Activated CD4-positive, alpha-beta T cell treated with anti-CD3 and anti-CD28 coated beads, Interleukin-2, amount 10 ng/mL, durations not matched to agents 24 days and 14 days (primary cell): ENCODE data around the gene STX17. TPM values are rescaled to one million over a fixed set of nuclear protein-coding genes. Genes with fewer than 3 reads are reported as not detected.
A peak's percentile ranks its signal among the peaks of the same experiment; 100 is the strongest.

ENCODE experiments used
- DNase-seq: peaks from one replicate; pipeline ENCODE4 v3.0.0; 2022
- H3K27ac Mint-ChIP-seq: one replicate; pipeline ENCODE4 v1.8.0; 2022; ENCODE audit warnings: mild to moderate bottlenecking, mixed read lengths
- H3K27me3 Mint-ChIP-seq: one replicate; pipeline ENCODE4 v1.8.0; 2022; ENCODE audit warnings: mixed read lengths
- H3K36me3 Mint-ChIP-seq: one replicate; pipeline ENCODE4 v1.8.0; 2022; ENCODE audit warnings: low read depth, mild to moderate bottlenecking, mixed read lengths
- H3K4me1 Mint-ChIP-seq: one replicate; pipeline ENCODE4 v1.8.0; 2021; ENCODE audit warnings: mixed read lengths
- H3K4me3 Mint-ChIP-seq: one replicate; pipeline ENCODE4 v1.8.0; 2022; ENCODE audit warnings: mild to moderate bottlenecking, moderate library complexity, mixed read lengths
- H3K9me3 Mint-ChIP-seq: one replicate; pipeline ENCODE4 v1.8.0; 2021; ENCODE audit warnings: mixed read lengths
- intact Hi-C: fragments of 100-400 bp; cut with micrococcal nuclease; formaldehyde crosslinking; loops from one replicate; pipeline ENCODE4 v1.15.1; 2023
- total RNA-seq: library from RNA; stranded (reverse); gene quantifications from 2 replicates; pipeline ENCODE4 v1.2.3, GENCODE V29; 2022

STX17 gene
- total RNA-seq, 1 donor from 2014 or later: 26.5 TPM

DNA sequence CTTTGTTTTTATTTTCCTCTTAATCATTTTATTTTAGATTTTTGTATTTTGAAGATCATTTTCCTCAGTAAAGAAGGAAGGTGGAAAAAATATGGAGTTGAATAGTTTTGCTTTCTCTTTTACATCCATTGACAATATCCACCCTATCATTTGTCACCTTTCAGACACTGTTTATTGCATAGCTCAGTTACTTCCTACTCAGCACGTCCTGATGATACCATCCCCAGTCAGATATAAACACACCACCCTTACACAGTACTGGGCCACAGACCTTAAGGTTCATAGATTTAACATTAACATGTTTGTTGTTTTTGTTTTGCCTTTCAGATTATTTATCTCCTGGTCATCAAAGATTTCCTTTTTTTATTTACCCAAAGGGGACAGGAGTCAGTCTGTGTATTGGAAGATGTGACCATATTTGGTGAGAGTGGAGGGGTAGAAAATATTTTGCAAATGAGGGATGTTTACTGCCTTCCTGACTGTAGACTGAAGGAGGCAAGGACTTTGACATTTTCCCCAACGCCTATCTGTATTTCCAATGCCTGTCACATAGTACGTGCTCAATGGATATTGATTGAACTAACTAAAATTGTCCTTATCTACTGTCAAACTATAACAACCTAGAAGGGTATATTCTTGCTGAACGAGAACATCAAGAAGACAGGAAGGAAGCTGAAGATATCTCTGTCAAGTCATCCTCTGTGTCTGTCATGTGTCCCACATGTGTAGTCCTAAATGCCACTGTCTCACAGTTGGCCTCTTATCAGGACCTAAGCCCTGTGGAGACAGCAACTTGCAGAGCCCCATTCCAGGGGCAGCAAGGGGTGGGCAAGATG, 15.6 kb downstream of the STX17 start:
- Mint-ChIP-seq H3K36me3 (peaks cover 84% of the 10 kb centered on the region), H3K27me3 (no peaks in the 10 kb centered on the region), H3K4me3 (no peak overlapping the region), H3K27ac (peak overlapping the region; percentile 59), H3K9me3 (peaks cover 12% of the 10 kb centered on the region), H3K4me1 (peaks cover 31% of the 10 kb centered on the region)
- no peak for DNase-seq
- intact Hi-C loops: loop anchor here (2.0 kb wide), 1 partner anchor 13 kb away; no protein-coding TSS in a partner anchor

DNA sequence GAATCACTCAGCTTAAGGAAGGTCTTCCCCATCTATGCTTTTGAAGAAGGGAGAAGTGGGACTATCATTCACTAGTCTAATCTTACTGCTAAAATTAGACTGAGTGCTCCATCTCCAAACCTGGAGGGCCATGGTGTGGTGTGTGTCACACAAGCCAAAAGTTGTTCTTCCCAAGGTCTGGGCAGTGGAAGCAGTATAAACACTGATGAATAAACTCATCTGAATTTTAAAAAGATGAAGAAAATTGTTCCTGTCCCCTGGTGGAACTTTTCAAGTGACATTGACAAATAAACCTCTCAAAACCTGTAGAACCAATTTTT, 16.2 kb downstream of the STX17 start:
- Mint-ChIP-seq H3K27ac (no peak overlapping the region), H3K9me3 (peaks cover 12% of the 10 kb centered on the region), H3K4me1 (peaks cover 29% of the 10 kb centered on the region)

DNA sequence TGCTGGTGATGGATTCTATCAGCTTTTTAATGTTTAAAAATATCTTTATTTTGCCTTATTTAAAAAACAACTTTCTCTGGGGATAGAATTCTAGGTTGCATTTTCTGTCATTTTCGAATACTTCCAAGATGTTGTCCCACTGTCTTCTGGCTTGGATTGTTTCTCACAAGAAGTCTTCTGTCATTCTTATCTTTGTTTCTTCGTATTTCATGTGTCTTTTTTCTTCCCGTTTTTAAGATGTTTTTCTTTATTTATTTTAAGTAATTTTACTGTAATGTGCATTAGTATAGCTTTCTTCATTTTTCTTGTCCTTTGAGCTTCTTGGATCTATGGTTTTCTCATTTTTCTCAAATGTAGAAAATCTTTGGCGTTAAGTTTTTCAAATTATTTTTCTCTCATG, 19.1 kb downstream of the STX17 start:
- no peak for DNase-seq
- Mint-ChIP-seq H3K9me3 (peaks cover 12% of the 10 kb centered on the region), H3K4me1 (peaks cover 24% of the 10 kb centered on the region), H3K4me3 (no peak overlapping the region), H3K27ac (no peak overlapping the region), H3K36me3 (peaks cover 63% of the 10 kb centered on the region), H3K27me3 (no peaks in the 10 kb centered on the region)
- intact Hi-C loops: no loop called here

More for the DNA sequence above, 16.2 kb downstream of the STX17 start:
- H3K36me3 Mint-ChIP-seq: peaks cover 79% of the 10 kb centered on the region
- H3K4me3 Mint-ChIP-seq: no peak overlapping the region
- DNase-seq: no peak
- intact Hi-C loops: loop anchor here (2.0 kb wide), 1 partner anchor 14 kb away; no protein-coding TSS in a partner anchor
- H3K27me3 Mint-ChIP-seq: no peaks in the 10 kb centered on the region

DNA sequence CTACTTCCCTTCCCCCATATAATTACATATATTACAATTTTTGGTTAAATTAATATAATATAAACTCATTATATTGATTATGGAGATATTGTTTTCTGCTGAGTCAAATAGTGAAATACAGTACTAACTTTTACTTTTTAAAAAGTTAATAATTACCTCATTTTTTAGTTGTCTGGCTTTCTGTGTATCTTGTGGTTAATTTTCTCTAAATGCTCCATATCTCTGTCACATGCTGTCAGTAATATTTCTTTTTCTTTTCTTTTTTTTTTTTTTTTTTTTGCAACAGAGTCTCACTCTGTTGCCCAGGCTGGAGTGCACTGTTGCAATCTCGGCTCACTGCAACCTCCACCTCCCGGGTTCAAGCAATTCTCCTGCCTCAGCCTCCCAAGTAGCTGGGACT, 23.2 kb downstream of the STX17 start:
- Mint-ChIP-seq H3K36me3 (peaks cover 44% of the 10 kb centered on the region), H3K4me3 (no peak overlapping the region), H3K27me3 (no peaks in the 10 kb centered on the region), H3K4me1 (peaks cover 3% of the 10 kb centered on the region), H3K9me3 (no peaks in the 10 kb centered on the region), H3K27ac (no peak overlapping the region)
- intact Hi-C loops: no loop called here
- no peak for DNase-seq

DNA sequence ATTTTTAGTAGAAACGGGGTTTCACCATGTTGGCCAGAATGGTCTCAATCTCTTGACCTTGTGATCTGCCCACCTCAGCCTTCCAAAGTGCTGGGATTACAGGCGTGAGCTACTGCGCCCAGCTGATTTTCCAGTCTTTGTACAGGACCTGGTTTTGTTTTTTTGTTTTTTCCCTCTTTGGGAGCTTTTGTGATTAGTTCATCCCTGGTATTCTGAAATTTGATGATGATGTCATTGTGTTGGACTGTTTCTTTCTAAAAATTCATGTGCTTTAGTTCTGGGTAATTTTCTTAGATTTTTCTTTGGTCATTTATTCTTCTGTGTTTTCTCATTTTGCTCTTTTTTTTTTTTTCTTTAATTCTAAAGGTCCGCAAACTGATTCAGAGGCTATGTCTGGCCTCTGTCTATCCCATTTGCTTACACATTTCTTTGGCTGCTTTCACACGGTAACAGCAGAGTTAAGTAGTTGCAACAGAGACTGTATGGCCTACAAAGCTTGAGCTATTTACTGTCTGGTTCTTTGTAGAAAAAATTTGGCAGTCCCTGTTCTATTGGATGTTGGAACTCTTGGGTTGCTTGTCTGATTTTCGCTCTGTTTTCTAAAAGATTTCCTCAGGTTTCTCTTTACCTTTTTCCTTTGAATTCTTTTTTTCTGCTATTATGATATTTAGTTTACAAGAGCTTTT, 24.8 kb downstream of the STX17 start:
- intact Hi-C loops: no loop called here
- Mint-ChIP-seq H3K4me3 (no peak overlapping the region), H3K9me3 (no peaks in the 10 kb centered on the region), H3K4me1 (peaks cover 8% of the 10 kb centered on the region), H3K27me3 (no peaks in the 10 kb centered on the region), H3K27ac (no peak overlapping the region), H3K36me3 (peaks cover 36% of the 10 kb centered on the region)
- no peak for DNase-seq

DNA sequence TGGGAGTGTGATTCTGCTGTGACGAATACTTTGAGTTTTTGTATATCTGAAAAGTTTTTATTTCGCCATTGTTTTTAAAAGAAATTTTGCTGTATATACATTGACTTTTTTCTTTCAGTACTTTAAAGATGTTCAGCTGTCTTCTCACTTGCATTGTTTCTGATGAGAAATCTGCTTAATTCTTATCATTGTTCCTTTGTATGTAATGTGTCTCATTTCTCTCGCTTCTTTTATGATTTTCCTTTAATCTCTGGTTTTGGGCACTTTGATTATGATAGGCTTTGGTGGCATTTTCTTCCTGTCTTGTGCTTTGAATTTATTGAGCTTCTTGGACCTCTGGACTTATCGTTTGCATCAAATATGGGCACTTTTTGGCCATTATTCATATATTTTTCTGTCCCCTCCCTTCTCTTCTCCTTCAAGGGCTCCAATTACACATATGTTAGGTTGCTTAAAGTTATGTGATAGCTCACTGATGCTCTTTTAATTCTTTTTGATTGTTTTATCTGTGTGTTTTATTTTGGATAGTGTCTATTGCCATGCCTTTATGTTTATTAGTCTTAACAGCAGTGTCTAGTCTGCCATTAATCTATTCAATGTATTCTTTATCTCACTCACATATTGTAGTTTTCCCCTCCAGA, 30.6 kb downstream of the STX17 start:
- Mint-ChIP-seq H3K9me3 (peaks cover 5% of the 10 kb centered on the region), H3K4me1 (peaks cover 5% of the 10 kb centered on the region), H3K27me3 (no peaks in the 10 kb centered on the region), H3K4me3 (no peak overlapping the region), H3K36me3 (peaks cover 31% of the 10 kb centered on the region), H3K27ac (no peak overlapping the region)
- intact Hi-C loops: no loop called here
- no peak for DNase-seq

DNA sequence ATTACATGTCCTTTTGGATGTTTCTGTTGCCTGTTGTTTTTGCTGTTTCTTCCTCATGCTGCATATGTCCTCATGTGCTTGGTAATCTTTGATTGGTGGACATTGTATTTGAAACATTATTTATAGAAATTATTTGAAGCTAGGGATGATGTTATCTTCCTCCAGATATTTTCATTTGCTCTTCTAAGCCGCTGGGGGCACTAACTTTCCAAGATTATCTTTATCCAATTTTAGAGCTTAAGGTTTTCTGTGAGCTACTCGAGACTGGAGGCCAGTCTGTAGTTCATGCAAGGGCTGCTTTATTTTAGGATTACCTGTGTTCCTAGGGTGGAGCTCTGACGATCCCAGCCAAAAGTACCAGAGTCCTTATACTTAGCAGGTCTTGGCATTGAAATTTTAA, 40.9 kb downstream of the STX17 start:
- intact Hi-C loops: no loop called here
- Mint-ChIP-seq H3K36me3 (peaks cover 12% of the 10 kb centered on the region), H3K9me3 (no peaks in the 10 kb centered on the region), H3K27ac (no peak overlapping the region), H3K4me1 (no peaks in the 10 kb centered on the region), H3K27me3 (no peaks in the 10 kb centered on the region), H3K4me3 (no peak overlapping the region)
- no peak for DNase-seq

DNA sequence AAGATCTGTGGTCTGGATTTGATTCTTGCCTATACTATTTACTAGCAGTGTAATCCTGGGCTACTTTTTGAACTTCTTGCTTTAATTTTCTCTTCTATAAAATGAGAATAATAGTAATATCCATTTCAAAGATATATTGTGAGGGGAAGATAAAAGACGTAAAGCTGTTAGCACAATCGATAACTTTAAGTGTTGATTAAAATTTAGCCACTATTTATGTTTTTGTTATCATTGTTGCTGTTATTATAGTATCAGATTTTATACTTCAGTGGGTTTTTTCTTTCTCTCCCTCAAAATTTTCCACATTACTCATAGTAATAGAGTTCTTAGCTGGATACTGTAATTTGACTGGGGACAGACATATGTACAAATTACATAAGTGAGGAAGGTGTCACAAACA, 42.0 kb downstream of the STX17 start:
- Mint-ChIP-seq H3K9me3 (no peaks in the 10 kb centered on the region), H3K4me3 (no peak overlapping the region), H3K27me3 (no peaks in the 10 kb centered on the region), H3K27ac (no peak overlapping the region), H3K4me1 (no peaks in the 10 kb centered on the region), H3K36me3 (peaks cover 17% of the 10 kb centered on the region)
- intact Hi-C loops: no loop called here
- no peak for DNase-seq

DNA sequence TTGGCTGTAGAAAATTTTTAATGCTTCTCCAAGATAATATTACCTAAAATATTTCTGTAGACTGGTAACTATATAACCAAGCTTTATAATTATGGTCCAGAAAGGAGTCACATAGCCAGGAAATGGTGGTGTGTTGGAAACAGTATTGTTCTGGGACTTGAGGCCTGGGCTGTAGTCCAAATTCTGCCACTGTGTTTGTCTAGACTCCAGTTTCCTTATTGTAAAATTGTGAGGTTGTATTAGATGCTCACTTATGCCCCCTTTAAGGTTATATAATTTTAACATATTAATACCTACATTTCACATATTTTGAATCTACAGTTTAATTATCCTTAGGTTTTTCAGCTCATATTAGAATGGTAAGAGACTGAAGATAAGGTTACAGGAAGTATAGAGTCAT, 42.4 kb downstream of the STX17 start:
- intact Hi-C loops: no loop called here
- no peaks in the 10 kb centered on the region for H3K4me1 Mint-ChIP-seq
- peaks cover 17% of the 10 kb centered on the region for H3K36me3 Mint-ChIP-seq
- H3K4me3 Mint-ChIP-seq: no peak overlapping the region
- DNase-seq: no peak
- no peak overlapping the region for H3K27ac Mint-ChIP-seq
- no peaks in the 10 kb centered on the region for H3K9me3 Mint-ChIP-seq
- H3K27me3 Mint-ChIP-seq: no peaks in the 10 kb centered on the region

DNA sequence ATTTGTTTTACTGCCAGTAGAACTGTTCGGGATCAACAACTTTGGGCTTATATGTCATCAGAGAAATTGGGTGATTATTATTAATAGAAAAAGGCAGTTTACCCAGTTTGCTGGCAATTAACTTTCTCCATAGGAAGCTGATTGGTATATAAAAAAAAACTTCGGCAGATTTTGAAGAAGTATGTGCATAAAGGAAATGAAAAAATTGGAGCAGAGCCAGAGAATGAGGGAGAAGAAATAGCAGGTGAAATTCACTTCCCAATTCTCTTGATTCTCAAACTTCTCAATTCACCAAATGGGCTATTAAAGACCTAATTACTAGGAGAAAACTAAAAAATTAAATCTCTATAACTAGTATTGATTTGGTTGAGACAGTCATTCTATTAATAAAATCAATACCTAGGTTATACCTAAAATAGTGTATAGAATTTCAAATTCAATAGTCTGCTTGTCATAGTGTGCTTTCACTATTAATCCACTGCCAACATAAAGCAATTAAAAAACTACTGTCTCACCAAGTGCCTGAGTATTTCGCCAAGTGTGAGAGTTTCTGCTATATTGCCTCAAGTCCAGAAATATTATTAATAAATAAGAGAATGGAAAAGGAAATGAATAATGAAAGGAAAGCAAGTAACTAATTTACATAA, 47.5 kb downstream of the STX17 start:
- Mint-ChIP-seq H3K4me3 (no peak overlapping the region), H3K27me3 (no peaks in the 10 kb centered on the region), H3K9me3 (no peaks in the 10 kb centered on the region), H3K27ac (no peak overlapping the region), H3K4me1 (peaks cover 10% of the 10 kb centered on the region), H3K36me3 (peaks cover 20% of the 10 kb centered on the region)
- intact Hi-C loops: loop anchor here (2.0 kb wide), 1 partner anchor 129 kb away; no protein-coding TSS in a partner anchor
- no peak for DNase-seq

DNA sequence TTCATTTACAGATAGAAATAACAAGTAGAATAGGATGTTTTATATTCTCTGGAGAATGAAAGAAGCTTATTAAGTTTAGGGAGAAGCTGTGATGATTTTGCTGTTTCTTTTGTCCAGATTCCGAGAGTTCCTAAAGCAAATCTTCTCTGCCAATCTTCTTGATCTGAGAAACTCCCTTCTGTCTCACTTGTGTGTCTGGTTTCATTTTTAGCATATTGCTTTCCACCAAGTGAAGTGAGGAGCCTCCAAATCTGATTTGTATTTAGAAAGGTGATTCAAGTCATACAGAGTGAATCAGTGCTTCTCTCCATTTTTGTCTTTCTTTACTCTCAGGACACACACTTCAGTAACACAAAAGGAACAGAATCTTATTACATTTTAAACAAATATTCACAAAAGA, 48.4 kb downstream of the STX17 start:
- Mint-ChIP-seq H3K36me3 (peaks cover 22% of the 10 kb centered on the region), H3K9me3 (no peaks in the 10 kb centered on the region), H3K27me3 (no peaks in the 10 kb centered on the region), H3K27ac (peak overlapping the region; percentile 1), H3K4me3 (no peak overlapping the region), H3K4me1 (peaks cover 10% of the 10 kb centered on the region)
- DNase-seq: no peak
- intact Hi-C loops: loop anchor here (1.0 to 5.0 kb wide), 3 partner anchors 48 to 143 kb away; partner anchors contain the start of gene STX17

DNA sequence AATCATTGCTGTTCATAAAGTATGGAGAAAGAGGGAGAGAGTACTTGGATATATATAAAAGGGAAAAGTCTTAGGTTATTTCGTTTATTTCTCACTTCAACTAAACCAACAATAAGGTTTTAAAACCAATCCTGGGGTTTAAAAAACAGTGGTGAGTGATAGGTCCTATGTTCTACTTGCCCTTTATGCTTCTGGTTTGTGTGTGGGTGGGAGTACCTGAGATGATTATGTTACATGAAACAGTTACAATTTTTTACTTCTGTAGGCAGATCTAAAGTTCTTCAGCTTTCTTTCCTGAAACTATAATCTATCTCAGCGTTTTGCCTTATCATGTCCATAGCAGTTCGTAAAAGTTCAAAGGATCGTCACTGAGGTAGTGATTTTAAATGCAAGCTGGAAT, 49.2 kb downstream of the STX17 start:
- Mint-ChIP-seq H3K27me3 (no peaks in the 10 kb centered on the region), H3K4me1 (peaks cover 10% of the 10 kb centered on the region), H3K27ac (no peak overlapping the region), H3K36me3 (peaks cover 22% of the 10 kb centered on the region), H3K4me3 (no peak overlapping the region), H3K9me3 (no peaks in the 10 kb centered on the region)
- intact Hi-C loops: loop anchor here (1.0 to 5.0 kb wide), 3 partner anchors 48 to 143 kb away; partner anchors contain the start of gene STX17
- no peak for DNase-seq

DNA sequence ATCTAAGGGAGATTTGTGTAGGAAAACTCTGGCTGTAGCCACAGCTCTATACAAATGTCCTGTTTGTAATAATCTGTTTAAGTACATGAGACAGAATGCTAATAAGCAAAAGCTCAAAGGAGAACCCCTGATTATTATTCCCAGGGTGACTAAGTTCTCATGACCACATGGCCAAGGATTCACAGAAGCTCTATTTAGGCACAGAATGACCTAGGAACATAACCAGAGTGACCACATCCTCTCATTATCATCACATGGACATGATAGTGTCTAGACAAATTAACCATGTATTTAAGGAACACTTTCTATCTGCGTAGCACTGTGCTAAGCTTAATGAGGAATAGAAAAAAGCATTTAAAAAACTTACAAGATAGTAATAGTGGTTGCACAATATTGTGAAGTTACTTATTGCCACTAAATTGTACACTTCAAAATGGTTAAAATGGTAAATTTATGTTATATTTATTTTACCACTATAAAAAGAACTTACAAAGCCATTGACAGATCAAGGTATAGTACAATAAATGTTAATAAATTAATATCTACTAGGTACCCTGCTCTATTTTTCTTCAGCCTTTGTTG, 56.3 kb downstream of the STX17 start:
- Mint-ChIP-seq H3K36me3 (peaks cover 28% of the 10 kb centered on the region), H3K4me3 (no peak overlapping the region), H3K4me1 (no peaks in the 10 kb centered on the region), H3K27ac (no peak overlapping the region), H3K9me3 (no peaks in the 10 kb centered on the region), H3K27me3 (no peaks in the 10 kb centered on the region)
- intact Hi-C loops: no loop called here
- DNase-seq: no peak
